ENCODE data around the gene TMEM50A.
"Not testable (repeated sequence)": the region's sequence is repeated elsewhere in the genome, so short reads cannot be mapped to it uniquely, and the experiment has no call there.

DNA sequence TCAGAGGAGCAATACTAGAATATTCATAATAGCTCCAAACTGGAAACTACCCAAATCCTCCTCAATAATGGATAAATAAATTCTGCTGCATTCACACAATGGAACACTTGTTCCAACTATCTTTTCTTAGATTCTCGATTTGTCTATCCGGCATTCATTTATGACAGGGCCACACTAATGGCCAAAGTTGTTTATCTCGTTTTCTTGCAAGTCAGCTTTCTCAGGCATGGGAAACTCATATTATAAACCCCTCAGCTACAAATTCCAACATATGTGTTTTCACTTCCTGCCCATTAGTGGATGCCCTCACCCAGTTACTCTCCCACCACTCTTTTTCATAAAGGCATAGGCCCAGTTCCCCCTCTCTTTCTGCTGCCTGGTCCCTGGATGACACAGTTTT lies 40.2 kb downstream of the TMEM50A start:
- TF ChIP-seq TAF1 (IDR thresholded peaks at IDR 0.05; ENCODE audit: borderline replicate concordance, low read depth, low read length); POLR2A (IDR thresholded peaks at IDR 0.05; ENCODE audit: low read depth, low read length); POLR2AphosphoS5 (IDR thresholded peaks at IDR 0.05; ENCODE audit: low read depth, low read length): not testable (repeated sequence)

Data from GM12892 (cell line).